A673 (cell line): ENCODE results near the gene ATRIP.

Source experiments
- CTCF ChIP-seq: fragments of 300-800, 200-600 bp; sonication (generic); conservative IDR thresholded peaks from 2 replicates; pipeline ENCODE4 v1.5.1; 2017; ENCODE audit warnings: low read depth, mild to moderate bottlenecking, antibody characterized with exemption, low read length, moderate library complexity, mixed read lengths
- EZH2 ChIP-seq: fragments of 200-600 bp; sonication (generic); IDR thresholded peaks from 2 replicates; pipeline ENCODE4 v1.6.1; 2017; ENCODE audit warnings: borderline replicate concordance, low read depth, mild to moderate bottlenecking, mixed read lengths, antibody characterized with exemption, low read length; ENCODE audit not compliant: poor library complexity, severe bottlenecking

- TF ChIP-seq CTCF (no peak), EZH2 (no peak)
Measured at GRCh38 chr3:48431224-48432029, 15.1 kb upstream of the ATRIP start.
